ENCODE measurements around the gene SBF2. TPM values are rescaled to one million over a fixed set of nuclear protein-coding genes. Genes with fewer than 3 reads are reported as not detected.

SBF2 gene
- polyA plus RNA-seq, 1 donor (not counting 4 experiments of a cell fraction or from before 2014, with no cell fraction given): 24.5 TPM

GRCh38 chr11:10204021-10204420 lies 90.0 kb downstream of the SBF2 start:
- TF ChIP-seq CTCF (optimal IDR thresholded peaks at IDR 0.05 in 1 of 3, IDR thresholded peaks at IDR 0.05 in 1 of 3, conservative IDR thresholded peaks at IDR 0.05 in 1 of 3; ENCODE audit: extremely low read depth in 1 of 3, insufficient read depth in 2 of 3, low read length in 3 of 3) (no peak), EZH2 (IDR thresholded peaks at IDR 0.05; ENCODE audit: low read length) (no peak)
- H3K4me1 ChIP-seq (ENCODE audit: control insufficient read depth, extremely low read depth, insufficient read depth, low read length): no peaks in the 10 kb centered on the region
- H3K9me1 ChIP-seq (ENCODE audit: control insufficient read depth, extremely low read depth, insufficient read depth, low read length): no peaks in the 10 kb centered on the region
- peaks cover 3% of the 10 kb centered on the region for H3K9me3 ChIP-seq (ENCODE audit: control insufficient read depth, low read depth, low read length)
- FAIRE-seq (no peak), DNase-seq (ENCODE audit: low read depth, low spot score) (no peak)
- no peak overlapping the region for H3K27ac ChIP-seq (ENCODE audit: control insufficient read depth, insufficient read depth, low read length)
- no peaks in the 10 kb centered on the region for H3K27me3 ChIP-seq (ENCODE audit: control insufficient read depth, extremely low read depth, insufficient read depth, low read length)
- H4K20me1 ChIP-seq (ENCODE audit: control insufficient read depth, extremely low read depth, insufficient read depth, low read length): no peaks in the 10 kb centered on the region
- H3K4me2 ChIP-seq (ENCODE audit: control insufficient read depth, extremely low read depth, insufficient read depth, low read depth, low read length): no peak overlapping the region
- H3K36me3 ChIP-seq (ENCODE audit: control insufficient read depth in 2 of 2, extremely low read depth in 1 of 2, insufficient read depth in 2 of 2, low read length in 2 of 2): no peaks in the 10 kb centered on the region
- H3K4me3 ChIP-seq (ENCODE audit: control insufficient read depth in 2 of 3, extremely low read depth in 1 of 3, insufficient read depth in 2 of 3, low read depth in 1 of 3, low read length in 3 of 3): no peak overlapping the region
- H3K9ac ChIP-seq (ENCODE audit: control insufficient read depth, extremely low read depth, insufficient read depth, low read length): no peak overlapping the region
- H3K79me2 ChIP-seq (ENCODE audit: control insufficient read depth, insufficient read depth, low read length): peaks cover 36% of the 10 kb centered on the region
- dilution Hi-C loops (cut with MboI; ENCODE audit: extremely low pct_ligation_motif_present, low sequenced_read_pairs): no loop called here
- H2AFZ ChIP-seq (ENCODE audit: control insufficient read depth, low read length): no peak overlapping the region

- no peak for DNase-seq (ENCODE audit: low read depth, low spot score)
- H4K20me1 ChIP-seq (ENCODE audit: control insufficient read depth, extremely low read depth, insufficient read depth, low read length): no peaks in the 10 kb centered on the region
- no peak overlapping the region for H3K4me3 ChIP-seq (ENCODE audit: control insufficient read depth in 2 of 3, extremely low read depth in 1 of 3, insufficient read depth in 2 of 3, low read depth in 1 of 3, low read length in 3 of 3)
- H3K9ac ChIP-seq (ENCODE audit: control insufficient read depth, extremely low read depth, insufficient read depth, low read length): no peak overlapping the region
- no peak overlapping the region for H2AFZ ChIP-seq (ENCODE audit: control insufficient read depth, low read length)
- no peaks in the 10 kb centered on the region for H3K27me3 ChIP-seq (ENCODE audit: control insufficient read depth, extremely low read depth, insufficient read depth, low read length)
- no peaks in the 10 kb centered on the region for H3K4me1 ChIP-seq (ENCODE audit: control insufficient read depth, extremely low read depth, insufficient read depth, low read length)
- no peaks in the 10 kb centered on the region for H3K9me1 ChIP-seq (ENCODE audit: control insufficient read depth, extremely low read depth, insufficient read depth, low read length)
- peaks cover 3% of the 10 kb centered on the region for H3K9me3 ChIP-seq (ENCODE audit: control insufficient read depth, low read depth, low read length)
- H3K4me2 ChIP-seq (ENCODE audit: control insufficient read depth, extremely low read depth, insufficient read depth, low read depth, low read length): no peak overlapping the region
- H3K36me3 ChIP-seq (ENCODE audit: control insufficient read depth in 2 of 2, extremely low read depth in 1 of 2, insufficient read depth in 2 of 2, low read length in 2 of 2): no peaks in the 10 kb centered on the region
- no peak for TF ChIP-seq CTCF (optimal IDR thresholded peaks at IDR 0.05 in 1 of 3, IDR thresholded peaks at IDR 0.05 in 1 of 3, conservative IDR thresholded peaks at IDR 0.05 in 1 of 3; ENCODE audit: extremely low read depth in 1 of 3, insufficient read depth in 2 of 3, low read length in 3 of 3)
- no peak for TF ChIP-seq EZH2 (IDR thresholded peaks at IDR 0.05; ENCODE audit: low read length)
- no peak overlapping the region for H3K27ac ChIP-seq (ENCODE audit: control insufficient read depth, insufficient read depth, low read length)
- no peak for FAIRE-seq
- dilution Hi-C loops (cut with MboI; ENCODE audit: extremely low pct_ligation_motif_present, low sequenced_read_pairs): no loop called here
- H3K79me2 ChIP-seq (ENCODE audit: control insufficient read depth, insufficient read depth, low read length): peaks cover 30% of the 10 kb centered on the region
These were observed 92.7 kb downstream of the SBF2 start for GRCh38 chr11:10201343-10201742.

Data from keratinocyte (primary cell).